Measurements from ENCODE around the gene LMO2.

GRCh38 chr11:33875621-33876294 lies 16.1 kb downstream of the LMO2 start:
- no peak for TF ChIP-seq HNF4G (IDR thresholded peaks at IDR 0.05; ENCODE audit: borderline replicate concordance, low read depth, low read length)
- no peak for TF ChIP-seq HNF4G (CRISPR knock-in tag; IDR thresholded peaks at IDR 0.05; ENCODE audit: borderline replicate concordance, low read depth)
- no peak for TF ChIP-seq ZNF605 (CRISPR knock-in tag; IDR thresholded peaks at IDR 0.05)
- TF ChIP-seq ZNF510 (CRISPR knock-in tag; IDR thresholded peaks at IDR 0.05; ENCODE audit: low read depth) = no peak
- TF ChIP-seq RAD51 (IDR thresholded peaks at IDR 0.05; ENCODE audit: borderline replicate concordance) = no peak
- no peak for TF ChIP-seq ZBTB4 (CRISPR knock-in tag; IDR thresholded peaks at IDR 0.05; ENCODE audit: borderline replicate concordance)
- no peak for TF ChIP-seq ZFP90 (CRISPR knock-in tag; IDR thresholded peaks at IDR 0.05; ENCODE audit: borderline replicate concordance)
- TF ChIP-seq ZNF24 (IDR thresholded peaks at IDR 0.05) = no peak
- TF ChIP-seq ZNF547 (CRISPR knock-in tag; IDR thresholded peaks at IDR 0.05) = no peak
